HG03039 (cell line): Measurements from ENCODE around the gene MUC4.
"Not testable (repeated sequence)": the region's sequence is repeated elsewhere in the genome, so short reads cannot be mapped to it uniquely, and the experiment has no call there.

ENCODE experiments used
- ATAC-seq: cut with Tn5 transposase; IDR thresholded peaks from one replicate; pipeline ENCODE4 v1.9.1; 2021; ENCODE audit warnings: mild to moderate bottlenecking, moderate library complexity; ENCODE audit not compliant: unreplicated experiment

Gene MUC4

GRCh38 chr3:195720831-195721506 is 90.8 kb downstream of the MUC4 start, which contains the start of gene MUC20:
TSS of gene MUC20 (plus strand) at chr3:195720978. CDS start at chr3:195721008, 30 bp downstream.
- ATAC-seq, result not testable (repeated sequence)

DNA sequence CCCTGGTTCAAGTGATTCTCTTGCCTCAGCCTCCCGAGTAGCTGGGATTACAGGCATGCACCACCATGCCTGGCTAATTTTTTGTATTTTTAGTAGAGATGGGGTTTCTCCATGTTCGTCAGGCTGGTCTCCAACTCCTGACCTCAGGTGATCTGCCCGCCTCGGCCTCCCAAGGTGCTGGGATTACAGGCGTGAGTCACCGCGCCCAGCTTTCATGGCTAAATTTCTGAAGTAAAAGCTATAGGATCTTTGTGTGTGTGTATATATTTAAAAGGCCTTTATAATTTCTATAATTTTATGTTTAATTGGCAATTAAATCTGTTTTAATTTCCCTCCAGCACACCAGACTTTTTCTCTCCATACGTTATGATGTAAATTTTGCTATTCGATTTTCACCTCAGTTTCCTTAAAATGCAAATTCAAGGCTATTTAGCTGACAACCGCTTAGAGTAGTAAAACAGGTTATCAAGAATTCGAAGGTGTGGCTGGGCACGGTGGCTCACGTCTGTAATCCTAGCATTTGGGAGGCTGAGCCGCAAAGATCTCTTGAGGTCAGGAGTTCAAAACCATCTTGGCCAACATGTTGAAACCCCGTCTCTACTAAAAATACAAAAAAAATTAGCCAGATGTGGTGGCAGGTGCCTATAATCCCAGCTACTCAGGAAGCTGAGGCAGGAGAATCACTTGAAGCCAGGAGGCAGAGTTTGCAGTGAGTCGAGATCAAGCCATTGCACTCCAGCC is 92.0 kb downstream of the MUC4 start:
- ATAC-seq, result not testable (repeated sequence)

GRCh38 chr3:195718477-195718984 is 93.2 kb downstream of the MUC4 start:
- no peak for ATAC-seq

DNA sequence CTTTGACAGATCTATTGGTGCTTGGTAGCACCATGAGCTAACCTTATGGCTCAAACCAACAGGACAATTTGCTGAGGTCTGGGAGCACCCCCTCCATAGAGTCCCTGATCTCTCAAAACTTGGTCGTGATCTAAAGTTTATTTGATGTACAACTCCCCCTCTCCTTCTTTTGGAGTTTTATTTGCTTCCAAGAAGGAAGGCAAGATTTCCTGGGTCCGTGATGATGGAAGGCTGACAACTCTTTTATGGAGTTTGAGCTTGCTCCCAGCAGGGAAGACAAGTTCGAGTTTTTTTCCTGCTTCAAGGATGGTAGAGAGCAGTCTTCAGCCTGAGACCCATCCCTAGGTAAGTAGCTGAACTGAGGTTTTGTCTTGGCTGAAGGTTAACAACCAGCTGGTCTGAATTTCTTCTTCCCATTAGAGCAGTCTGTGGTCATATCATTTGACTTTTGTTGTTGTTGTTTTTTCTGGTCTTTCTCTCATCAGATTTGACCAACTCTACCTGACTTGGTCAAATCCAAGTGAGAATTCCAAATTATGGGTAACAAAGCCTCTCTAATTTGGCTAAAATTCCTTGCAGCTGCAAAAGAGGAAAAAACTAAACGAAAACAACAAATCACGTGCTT is 93.8 kb downstream of the MUC4 start:
- no peak for ATAC-seq

DNA sequence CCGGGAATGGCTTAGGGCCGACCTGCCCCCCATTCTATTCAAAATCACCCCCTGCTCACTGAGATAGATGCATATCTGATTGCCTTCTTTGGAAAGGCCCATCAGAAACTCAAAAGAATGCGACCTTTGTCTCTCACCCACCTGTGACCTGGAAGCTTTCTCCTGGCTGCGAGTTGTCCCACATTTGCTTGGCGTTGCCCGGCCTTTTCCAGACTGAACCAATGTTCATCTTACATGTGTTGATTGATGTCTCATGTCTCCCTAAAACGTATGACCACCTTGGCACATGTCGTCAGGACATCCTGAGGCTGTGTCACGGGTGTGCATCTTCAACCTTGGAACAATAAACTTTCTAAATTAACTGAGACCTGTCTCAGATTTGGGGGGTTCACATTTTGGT is 94.3 kb downstream of the MUC4 start:
- no peak for ATAC-seq

DNA sequence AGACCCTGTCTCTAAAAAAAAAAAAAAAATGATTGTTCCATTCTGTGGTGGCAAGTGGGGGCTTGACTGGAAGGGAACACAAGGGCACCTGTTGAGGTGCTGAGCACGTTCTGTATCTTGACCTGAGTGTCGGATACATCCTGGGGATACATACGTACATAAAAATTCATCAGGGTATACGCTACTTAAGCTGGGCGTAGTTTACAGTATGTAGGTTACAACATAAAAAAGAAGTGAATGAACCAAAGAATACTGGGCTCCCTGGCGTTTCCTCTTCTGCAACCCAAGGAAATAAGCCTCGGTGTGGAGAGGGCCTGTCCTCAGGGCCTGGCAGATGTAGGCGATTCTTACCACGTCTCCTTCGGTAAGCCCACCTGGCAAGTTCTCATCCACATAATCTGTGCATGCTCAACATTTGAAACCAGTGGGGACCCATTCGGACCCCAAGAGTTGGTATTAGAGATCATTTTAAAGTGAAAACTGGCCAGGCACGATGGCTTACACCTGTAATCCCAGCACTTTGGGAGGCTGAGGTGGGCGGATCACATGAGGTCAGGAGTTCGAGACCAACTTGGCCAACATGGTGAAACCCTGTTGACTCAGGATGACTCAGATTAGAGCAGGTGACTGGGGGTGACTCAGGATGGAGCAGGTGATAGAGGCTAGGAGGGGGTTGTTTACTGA is 96.0 kb downstream of the MUC4 start:
- no peak for ATAC-seq

GRCh38 chr3:195715134-195715533 is 96.6 kb downstream of the MUC4 start:
- no peak for ATAC-seq

DNA sequence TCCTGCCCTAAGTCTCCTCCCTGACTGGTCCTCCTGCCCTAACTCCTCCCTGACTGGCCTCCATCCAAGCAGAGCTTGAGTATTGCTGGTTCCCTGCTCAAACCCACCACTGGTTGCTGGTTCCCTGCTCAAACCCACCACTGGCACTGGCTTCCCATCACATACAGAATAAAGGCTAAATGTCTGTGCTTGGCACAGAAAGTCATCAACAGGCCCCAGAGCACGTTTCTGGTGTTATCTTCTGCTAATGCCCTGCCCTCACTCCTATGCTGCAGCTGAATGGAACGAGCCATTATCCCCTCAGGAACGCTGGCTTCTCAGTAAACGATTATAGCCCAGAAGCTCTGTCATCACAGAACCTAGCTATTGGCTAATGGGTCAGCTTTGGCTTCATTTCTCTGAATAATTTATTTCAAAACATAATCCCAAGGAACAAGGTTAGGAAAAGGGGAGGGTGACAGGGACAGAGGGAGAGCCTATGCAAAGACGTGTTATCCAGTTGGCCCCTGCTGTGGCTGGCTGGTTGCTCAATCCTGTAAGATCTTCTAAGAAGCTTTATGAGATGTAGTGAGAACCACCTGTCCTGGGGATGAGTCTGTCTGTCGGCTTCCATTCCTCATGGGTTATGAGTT is 97.2 kb downstream of the MUC4 start:
- no peak for ATAC-seq

DNA sequence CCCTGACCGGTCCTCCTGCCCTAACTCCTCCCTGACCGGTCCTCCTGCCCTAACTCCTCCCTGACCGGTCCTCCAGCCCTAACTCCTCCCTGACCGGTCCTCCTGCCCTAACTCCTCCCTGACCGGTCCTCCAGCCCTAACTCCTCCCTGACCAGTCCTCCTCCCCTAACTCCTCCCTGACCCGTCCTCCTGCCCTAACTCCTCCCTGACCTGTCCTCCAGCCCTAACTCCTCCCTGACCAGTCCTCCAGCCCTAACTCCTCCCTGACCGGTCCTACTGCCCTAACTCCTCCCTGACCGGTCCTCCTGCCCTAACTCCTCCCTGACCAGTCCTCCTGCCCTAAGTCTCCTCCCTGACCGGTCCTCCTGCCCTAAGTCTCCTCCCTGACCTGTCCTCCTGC is 98.6 kb downstream of the MUC4 start:
- ATAC-seq, result not testable (repeated sequence)

DNA sequence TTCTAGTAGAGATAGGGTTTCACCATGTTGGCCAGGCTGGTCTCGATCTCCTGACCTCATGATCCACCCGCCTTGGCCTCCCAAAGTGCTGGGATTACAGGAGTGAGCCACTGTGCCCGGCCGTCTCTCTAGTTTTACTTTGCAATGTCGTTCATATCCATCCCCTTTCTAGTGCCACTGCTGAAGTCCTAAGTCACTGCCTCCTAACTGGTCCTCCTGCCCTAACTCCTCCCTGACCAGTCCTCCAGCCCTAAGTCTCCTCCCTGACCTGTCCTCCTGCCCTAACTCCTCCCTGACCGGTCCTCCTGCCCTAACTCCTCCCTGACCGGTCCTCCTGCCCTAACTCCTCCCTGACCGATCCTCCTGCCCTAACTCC is 99.2 kb downstream of the MUC4 start:
- not testable (repeated sequence) for ATAC-seq

GRCh38 chr3:195711813-195712534 is 99.8 kb downstream of the MUC4 start:
- ATAC-seq, result no peak

DNA sequence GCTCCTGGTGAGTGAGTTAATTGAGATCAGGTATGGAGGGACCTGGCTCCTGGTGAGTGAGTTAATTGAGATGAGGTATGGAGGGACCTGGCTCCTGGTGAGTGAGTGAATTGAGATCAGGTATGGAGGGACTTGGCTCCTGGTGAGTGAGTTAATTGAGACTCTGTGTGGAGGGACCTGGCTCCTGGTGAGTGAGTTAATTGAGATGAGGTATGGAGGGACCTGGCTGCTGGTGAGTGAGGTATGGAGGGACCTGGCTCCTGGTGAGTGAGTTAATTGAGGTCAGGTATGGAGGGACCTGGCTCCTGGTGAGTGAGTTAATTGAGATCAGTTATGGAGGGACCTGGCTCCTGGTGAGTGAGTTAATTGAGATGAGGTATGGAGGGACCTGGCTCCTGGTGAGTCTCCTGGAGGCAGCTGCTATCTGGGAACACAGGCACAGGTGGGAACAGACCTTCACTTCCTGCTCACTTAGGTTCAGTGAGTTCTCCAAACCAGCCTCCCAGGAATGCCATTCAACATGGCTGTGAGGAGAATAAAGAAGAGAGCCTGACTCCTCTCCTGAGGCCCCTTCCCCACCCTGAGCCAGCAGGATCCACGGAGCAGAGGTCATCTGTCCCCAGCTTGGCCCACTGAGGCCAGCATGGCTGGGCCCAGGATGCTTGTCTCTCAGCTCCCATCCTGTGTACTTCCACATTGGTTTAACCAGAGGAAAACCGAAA is 100.5 kb downstream of the MUC4 start:
- not testable (repeated sequence) for ATAC-seq

GRCh38 chr3:195710126-195710905 is 101.4 kb downstream of the MUC4 start:
- not testable (repeated sequence) for ATAC-seq

DNA sequence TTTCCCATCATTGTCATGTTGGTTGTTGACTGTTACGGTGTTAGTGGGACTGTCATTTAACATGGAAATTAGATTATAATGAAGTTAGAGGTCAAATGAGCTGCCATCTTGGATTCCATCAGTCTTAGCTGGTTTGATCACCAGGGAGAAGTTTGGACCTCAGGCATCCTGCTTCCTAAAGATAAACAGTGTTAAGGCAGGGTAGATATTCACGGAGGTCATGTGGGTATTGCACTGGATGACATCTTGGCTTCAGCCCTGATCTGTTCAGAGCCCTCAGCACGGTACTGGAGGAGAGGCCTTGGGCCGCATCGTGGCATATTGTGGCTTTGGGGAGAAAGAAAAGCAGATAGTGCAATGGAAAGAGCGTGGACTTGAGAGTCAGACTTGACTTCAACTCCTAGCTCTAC is 102.0 kb downstream of the MUC4 start:
- no peak for ATAC-seq

DNA sequence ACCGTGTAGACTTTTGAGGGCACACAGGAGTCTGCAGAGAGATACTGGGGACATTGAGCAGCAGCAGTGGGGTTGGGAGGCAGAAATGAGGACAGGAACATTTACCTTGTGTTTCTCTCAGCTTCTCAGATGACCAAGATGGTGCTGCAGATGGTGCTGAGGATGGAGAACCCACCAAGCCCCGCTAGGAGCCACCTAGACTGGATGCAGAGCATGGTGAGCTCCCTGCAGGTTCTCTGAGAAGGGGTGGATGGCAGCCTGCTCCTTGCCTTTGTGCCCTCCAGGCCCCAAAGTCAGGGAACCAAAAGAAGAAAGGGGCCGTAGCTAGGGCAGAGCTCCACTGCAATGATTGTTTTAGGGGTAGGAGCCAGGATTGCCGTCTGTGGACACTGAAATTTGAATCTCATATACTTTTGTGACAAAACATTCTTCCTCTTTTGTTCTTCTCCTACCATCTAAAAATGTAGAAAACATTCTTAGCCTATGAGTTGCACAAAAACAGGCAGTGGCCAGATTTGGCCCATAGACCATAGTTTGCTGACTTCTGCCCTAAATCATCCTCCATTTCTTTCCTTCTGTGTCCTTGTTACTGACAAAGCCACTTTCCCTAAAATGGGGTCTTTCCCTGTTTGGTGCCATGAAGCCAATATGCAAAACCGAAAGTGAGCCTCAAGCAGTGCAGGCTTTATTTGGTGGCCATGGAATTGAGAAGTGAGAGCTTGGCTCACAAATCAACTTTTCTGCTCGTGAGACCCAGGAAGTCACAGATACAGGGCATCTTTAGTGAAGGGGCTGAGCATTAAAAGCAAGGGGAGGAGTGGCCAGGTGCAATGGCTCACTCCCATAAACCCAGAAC is 102.9 kb downstream of the MUC4 start:
- no peak for ATAC-seq

GRCh38 chr3:195708061-195708460 is 103.7 kb downstream of the MUC4 start:
- ATAC-seq, result no peak

DNA sequence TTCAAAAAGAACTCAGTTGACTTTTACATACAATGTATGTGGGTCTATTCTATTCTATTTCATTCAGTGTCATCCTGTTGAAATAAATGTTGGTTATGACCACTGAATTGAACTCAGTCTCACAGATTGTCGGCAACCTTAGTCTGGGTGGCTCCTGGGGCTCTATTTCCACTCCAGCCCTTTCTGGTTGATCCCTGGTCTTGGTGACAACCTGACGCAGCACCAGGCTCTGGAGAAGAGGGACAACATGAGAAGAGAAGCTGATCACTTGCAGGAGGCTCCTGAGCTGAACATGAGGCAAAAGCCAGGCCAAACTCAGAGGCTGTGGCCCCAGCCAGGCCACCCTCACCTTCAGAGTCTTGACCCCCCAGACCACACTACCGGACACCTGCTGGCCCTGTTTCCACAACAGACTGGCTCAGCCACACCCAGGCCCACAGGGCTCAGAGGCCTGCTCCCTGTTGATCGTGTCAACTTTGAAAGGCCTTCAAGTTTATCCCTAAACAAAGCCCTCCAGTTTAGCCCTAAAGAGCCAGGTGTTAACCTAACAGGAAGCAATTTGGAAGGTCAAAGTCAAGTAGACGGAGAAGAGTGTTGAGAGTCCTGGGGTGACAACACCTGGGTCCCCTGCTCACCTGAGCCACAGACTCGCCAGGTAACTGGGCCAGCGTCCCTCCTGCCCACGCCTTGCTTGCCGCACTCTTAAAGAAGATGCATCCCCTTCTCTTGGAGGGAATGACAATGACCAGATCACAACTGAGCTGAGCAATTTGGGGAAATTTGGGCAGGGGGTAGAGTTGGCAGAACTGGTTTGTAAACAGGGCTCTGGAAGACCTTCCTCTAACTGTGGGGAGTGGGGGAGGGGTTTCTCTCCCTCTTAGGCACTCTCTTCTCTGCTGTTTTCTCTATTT is 106.4 kb downstream of the MUC4 start:
- ATAC-seq, result no peak
